ENCODE data around the gene TMCC1.
"Not testable (repeated sequence)": the region's sequence is repeated elsewhere in the genome, so short reads cannot be mapped to it uniquely, and the experiment has no call there.

TMCC1 gene

DNA sequence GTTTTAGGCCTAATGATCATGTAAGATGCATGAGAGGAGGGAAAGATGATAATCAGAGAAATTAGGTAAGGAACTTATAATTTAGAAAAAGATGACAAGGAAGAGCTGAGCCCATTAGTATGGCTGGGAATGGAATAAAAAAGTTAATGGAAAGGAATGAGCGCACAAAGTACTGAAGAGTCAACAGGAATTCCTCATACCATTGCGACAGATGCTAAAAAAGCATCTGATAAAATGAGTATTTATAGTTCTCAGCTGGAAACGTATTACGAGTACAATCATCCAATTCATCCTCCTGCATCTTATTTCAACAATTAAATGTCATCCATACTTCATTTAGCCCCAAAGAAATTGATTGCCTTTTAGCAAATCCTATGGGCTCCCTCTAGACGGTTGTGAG lies 58.9 kb downstream of the TMCC1 start:
- no peak for FAIRE-seq

DNA sequence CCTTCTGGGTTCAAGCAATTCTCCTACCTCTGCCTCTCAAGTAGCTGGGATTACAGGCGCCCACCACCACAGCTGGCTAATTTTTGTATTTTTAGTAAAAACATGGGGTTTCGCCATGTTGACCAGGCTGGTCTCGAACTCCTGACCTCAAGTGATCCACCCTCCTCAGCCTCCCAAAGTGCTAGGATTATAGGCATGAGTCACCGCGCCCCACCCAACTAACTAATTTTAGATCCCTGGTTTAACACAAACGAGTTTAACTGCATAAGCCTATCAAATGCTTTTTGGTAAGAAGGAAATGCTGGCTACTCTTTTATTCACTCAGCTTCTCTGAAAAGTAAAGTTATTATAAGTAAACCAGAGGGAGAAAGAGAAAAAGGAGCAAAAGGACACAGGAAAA lies 61.6 kb downstream of the TMCC1 start:
- FAIRE-seq = not testable (repeated sequence)

DNA sequence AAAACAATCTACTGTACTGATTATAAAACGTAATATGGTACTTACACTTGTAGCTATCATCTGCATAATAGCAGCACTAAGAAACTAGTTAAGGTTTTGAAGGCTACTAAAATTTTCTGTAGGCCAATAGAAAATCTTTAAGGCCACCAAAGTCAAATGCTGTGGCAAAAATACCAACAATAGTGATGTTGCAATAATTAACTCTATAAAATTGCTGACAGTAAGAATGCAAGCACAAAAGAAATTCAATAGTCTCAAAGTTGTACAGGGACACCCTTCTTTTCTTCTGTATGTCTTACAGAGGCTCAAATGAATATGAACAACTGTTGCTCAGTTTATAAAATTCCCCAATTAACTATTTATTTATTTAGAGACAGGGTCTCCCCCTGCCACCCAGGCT lies 62.0 kb downstream of the TMCC1 start:
- no peak for FAIRE-seq

DNA sequence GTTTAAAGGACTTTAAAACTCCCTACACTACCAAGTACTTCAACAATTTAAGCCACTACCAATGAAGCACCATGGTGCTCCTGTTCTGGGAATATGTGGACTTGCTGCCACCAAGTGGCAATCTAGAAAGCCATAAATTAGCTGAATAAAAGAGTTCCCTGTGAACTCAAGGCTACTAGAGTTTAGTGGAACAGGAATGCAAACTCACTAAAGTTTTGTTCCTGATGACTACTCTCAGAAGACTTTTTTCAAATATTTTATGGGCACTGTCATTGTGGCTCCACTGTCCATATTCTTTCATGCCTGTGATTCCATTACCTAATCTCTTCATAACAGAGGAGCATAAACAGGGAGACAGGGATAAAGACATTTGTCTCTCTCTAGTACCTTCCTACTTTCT lies 63.9 kb downstream of the TMCC1 start:
- peak; percentile 71 for FAIRE-seq

DNA sequence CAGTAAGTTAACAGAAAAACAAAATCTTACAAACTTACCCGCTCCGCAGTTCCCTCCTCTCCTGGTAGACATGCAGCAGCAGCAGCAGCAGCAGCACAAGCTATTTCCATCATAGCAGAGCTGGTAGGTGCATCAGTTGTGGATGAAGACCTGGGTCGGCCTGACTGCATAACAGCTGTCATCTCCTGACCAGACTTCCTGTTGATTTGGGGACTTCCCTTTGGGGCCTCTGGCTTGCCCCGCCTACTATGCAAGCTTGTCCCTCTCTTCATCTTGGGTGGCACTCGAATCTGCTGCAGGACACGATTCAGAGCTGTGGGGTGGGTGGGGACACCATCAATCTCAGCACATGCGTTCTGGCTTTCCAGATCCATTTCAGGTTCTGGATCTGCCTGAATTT lies 65.7 kb downstream of the TMCC1 start:
- FAIRE-seq = no peak

DNA sequence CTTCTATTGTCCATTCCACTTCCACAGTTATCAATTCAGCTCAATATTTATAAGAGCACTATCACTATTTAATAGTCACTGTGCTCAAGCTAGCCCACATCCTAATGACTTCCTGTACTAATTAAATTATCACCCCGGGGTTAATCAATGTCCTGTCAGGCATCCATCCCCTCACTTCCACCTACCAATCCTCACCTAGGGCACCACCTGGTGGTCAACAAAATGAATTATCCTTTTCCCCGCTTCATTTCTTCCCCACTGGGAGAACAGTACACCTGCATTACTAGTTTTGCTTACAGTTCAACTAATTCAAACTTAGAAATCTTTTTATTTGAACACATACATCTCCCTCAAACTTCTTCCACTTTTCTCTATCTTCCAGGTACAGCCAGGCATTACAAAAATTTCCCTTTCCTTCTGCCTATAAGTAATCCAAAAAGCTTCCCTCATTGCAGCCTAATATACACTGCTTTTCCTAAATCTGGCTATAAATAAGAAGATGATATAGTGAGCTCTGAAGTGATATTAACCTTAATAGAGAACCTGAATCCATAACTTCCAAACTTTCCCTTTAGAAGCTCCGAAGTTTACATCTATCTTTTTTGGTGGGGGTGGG lies 68.5 kb downstream of the TMCC1 start:
- FAIRE-seq = no peak

DNA sequence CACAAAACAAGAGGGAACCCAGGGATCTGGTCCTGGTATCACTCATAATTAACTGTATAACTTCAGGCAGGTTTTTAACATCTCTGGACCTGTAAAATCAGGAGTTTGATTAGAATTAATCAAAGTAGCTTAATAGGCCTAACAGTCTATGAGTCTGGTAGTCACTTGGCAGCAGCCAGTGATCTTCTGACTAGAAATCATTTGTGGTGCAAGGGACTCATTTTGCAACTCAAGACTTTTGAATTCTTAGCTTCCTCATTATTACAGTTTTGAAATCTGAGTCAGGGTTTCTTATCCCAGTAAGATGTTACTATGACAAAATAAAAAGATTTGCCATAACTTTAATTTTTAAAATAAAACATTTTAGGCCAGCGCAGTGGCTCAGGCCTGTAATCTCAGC lies 70.8 kb downstream of the TMCC1 start:
- no peak for FAIRE-seq

DNA sequence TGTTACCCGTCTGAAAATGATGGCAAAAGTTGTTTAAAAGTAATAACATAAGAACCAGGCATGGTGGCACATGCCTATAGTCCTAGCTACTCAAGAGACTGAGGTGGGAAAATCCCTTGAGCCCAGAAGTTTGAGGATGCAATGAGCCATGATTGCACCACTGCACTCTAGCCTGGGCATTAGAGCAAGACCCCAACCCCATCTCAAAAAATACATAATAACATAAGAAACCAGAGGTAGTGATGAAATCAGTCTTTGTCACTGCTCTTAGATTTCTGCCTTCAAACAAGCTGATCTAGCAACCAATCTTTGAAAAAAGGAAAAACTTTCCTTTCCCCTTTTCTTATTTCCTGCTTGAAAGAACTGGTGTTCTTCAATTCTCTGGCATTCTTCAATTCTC lies 71.3 kb downstream of the TMCC1 start:
- no peak for FAIRE-seq

DNA sequence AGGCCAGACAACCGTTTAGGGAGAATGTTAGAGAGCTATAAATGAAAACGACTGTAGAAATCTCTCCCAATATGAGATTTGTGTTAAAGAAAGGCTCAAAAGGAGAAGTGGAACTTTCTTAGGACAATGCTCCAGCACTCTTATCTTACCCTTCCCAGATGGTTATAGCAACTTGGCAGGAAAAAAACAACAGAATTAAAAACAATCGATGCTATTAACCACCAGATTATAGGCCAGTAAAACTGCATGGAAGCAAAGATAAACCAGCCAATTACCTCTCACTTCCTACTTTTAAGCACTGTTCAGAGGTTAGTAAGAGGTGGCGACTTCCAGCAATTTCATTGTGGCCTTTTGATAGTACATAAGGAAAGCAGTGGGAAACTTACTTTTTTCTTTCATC lies 72.9 kb downstream of the TMCC1 start:
- FAIRE-seq = no peak

DNA sequence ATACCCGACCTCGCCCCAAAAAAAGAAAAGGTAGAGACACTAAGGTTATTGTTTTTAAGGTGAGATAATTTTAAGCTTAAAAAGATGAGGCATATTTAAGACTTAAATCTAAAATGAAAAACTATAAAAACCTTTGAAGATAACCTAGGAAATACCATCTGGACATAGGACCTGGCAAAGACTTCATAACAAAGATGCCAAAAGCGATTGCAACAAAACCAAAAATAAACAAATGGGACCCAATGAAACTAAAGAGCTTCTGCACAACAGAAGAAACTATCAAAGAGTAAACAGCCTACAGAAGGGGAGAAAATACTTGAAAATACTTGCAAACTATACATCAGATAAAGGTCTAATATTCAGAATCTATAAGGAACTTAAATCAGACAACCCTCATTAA lies 80.9 kb downstream of the TMCC1 start:
- no peak for FAIRE-seq

DNA sequence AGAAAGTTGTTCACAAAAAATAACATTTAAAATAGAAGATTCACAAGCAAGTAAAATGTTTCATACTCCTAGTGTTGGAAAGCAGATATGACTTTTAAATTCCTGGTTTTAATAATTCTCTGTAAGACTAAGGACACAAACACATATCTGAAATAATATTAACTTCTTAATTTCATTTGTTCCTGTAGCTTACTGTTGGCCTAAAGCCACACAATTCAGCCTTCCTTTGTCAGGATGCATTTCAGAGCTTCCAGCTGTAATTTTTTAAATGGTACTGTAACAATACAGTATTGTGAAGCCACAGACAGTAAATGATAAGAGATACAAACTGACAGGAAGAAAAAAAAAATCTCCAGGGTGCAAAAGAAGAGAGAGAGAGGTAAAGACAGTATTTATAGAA lies 84.2 kb downstream of the TMCC1 start:
- no peak for FAIRE-seq

DNA sequence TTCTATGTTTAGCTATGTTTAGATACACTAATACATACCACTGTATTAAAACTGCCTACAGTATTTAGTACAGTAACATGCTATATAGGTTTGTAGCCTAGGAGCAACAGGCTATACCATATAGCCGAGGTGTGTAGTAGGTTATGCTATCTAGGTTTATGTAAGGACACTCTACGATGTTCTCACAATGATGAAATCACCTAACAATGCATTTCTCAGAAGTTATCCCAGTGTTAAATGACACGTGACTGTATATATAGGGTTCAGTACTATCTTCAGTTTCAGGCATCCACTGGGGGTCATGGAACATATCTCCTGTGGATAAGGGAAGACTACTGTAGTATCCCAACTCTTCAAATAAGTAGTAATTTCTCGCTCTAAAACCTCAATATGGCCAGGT lies 97.4 kb downstream of the TMCC1 start:
- FAIRE-seq = no peak

DNA sequence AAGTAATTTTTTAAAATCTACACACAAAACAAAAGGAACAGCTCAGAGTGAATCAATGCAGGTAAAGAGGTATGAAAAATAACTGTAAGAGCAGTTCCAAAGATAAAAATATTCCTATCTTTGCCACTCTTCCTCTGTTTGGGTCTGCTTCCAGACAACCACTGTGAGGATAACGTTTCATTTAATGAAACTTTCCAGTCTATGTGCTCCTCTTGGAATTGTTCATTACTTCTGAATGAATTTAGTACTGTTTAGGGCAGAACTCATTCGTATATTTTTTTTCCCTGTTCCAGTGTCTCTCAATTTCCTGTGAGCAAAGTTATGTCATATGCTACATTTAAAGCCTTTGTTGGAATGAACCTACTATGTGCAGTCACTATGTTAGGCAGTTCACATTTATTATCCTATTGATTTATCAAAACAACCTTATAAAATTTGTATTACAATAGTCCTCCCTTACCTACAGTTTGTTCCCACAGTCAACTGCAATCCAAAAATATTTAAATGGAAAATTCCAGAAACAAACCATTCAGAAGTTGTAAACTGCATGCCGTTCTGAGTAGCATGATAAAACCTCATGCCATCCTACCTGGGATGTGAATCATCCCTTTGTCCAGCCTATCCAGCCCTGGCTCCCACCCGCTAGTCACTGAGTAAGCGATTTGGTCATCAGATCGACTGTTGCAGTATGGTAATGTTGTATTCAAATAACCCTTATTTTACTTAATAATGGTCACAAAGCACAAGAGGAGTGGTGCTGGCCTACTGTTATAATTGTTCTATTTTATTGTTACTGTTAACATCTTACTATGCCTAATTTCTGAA lies 98.1 kb downstream of the TMCC1 start:
- FAIRE-seq = no peak

DNA sequence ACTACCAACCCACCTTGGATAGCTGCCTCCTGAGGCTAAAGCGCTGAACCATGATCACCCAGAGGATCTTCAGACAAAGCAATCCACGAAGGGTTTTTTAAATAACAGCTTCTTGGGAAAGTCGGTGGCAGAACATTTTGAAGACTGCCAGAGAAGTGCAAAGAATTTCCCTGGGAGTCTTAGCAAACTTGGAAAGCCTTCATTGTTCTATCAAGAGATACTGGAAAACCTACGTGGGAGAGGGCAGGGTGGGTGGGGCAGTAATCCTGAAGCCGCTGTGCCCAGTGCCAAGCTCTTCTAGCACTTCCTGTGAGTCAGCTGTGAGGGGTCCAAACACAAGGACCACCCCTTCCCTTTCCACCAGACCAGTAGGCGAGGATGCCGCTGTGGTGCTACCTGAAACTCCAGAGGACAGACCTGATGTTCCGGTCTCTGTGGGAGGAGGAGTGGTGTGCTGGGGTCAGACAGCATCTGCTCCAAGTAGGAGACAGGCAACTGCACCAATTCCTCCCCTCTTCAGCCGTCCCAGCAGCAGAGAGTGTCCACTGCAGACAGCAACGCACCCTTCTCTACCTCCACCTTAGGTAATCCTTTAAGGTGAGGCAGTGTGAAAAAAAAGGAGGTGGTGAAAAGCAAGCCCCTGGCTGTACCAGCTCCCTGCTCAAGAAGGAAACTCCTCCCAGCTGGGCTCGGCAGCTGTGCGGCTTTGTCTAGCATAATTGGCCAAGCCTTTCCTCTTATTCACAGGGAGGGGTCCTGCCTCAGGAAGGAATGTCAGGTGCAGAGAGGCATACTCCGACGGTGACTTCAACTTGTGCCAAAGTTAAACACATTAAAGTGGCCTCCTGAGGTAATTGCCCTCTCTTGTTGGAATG lies 99.0 kb downstream of the TMCC1 start:
- no peak for FAIRE-seq

DNA sequence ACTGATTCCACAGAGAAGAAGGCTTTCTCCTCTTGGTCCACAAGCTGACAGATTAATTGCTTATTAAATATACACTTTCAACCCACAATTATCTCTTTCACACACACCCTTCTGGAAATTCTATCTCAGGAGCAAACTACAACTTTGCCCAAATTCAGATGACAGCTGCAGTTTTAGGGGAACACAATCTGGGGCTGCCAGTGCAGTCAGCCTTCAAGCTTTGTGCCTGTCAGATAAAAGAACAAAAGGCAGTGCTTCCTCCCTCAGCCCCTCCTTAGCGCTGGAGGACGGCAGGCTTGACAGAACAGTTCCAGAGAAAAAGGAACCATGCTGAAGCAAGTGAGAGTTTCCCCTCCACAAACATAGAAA lies 99.6 kb downstream of the TMCC1 start:
- FAIRE-seq = no peak

DNA sequence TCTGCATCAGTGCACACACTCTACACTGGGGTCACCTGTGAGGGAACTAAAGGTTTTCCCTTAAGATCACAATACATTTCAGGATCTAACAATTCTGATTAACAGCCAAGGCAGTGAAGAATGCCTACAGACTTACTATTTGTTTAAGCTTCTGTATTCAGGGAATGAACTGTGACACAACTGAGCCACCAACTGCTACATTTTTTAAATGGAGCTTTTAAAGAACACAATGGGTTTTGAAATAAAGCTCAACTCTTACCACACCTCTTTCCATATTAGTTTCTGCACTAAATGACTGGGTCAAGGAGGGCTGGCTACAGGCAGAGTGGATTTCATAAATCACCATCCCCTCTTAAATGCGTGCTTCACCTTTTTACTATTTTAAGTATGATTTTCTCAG lies 100.2 kb downstream of the TMCC1 start:
- no peak for FAIRE-seq

DNA sequence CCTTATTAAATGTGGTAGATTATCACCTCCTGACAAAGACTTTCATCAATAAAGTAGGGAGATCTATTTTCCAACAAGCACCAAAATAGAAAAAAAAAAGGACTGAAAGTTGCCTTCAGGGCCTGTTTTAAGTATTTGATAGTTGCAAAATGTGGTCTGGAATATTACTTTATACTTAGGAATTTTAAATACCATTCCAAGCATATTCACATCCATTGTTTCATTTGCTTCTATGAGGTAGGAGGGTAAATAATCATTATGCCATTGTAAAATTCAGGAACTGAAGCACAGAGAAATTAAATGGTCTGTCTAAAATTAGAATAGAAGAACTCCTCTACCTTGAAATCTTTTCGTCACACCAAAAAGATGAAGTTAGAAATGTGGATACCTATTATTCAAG lies 110.0 kb downstream of the TMCC1 start:
- no peak for FAIRE-seq

DNA sequence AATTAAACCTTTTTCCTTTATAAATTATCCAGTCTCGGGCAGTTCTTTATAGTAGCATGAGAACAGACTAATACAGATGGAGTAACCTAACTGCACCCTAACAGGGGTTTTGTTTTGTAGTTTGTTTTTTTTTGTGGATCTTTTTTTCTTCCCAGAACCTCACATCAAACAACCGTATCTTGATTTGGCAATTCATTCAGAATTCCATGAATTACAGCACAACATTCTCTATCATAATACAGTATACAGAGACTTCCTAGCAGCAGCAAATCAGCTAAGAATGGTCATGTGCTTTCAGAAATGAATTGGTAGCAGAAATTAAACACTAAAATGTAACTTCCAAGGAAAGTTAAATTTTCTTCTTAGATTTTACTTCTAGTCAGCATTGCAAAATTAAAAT lies 114.6 kb downstream of the TMCC1 start:
- FAIRE-seq = no peak

DNA sequence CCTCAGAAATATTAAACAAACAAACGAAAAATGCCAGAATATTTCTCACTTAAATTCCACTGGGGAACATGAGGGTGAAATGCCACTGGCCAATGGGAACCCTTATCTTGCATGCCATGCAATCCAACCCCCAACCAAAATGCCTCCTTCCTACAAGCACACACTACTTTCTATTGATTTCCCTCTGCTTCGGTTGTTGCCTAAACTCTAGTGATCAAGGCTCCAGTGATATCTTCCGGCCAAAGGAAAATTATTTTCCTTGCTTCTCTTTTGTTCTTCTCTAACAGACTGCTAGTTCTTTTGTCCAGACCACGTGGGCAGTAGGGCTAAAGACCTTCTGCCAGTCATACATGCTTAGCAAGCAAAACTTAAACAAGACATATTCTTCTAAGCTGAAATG lies 115.7 kb downstream of the TMCC1 start:
- FAIRE-seq = no peak

DNA sequence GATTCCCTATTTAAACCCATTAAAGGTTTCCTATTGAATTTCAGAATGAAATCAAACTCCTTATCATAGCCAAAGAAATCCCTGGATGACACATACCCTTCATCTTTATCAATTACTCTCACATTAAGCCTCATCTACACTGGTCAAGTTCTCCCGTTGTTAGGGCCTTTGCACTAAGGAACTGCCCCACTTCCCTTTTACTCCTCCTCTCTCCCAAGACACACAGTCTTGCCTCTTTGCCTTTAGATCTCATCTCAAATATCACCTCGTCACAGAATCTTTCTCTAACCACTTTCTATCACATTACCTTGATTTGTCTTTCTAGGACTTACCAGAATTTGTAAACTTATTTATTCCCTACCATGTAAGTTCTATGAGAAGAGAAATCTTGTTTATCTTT lies 117.6 kb downstream of the TMCC1 start:
- no peak for FAIRE-seq

DNA sequence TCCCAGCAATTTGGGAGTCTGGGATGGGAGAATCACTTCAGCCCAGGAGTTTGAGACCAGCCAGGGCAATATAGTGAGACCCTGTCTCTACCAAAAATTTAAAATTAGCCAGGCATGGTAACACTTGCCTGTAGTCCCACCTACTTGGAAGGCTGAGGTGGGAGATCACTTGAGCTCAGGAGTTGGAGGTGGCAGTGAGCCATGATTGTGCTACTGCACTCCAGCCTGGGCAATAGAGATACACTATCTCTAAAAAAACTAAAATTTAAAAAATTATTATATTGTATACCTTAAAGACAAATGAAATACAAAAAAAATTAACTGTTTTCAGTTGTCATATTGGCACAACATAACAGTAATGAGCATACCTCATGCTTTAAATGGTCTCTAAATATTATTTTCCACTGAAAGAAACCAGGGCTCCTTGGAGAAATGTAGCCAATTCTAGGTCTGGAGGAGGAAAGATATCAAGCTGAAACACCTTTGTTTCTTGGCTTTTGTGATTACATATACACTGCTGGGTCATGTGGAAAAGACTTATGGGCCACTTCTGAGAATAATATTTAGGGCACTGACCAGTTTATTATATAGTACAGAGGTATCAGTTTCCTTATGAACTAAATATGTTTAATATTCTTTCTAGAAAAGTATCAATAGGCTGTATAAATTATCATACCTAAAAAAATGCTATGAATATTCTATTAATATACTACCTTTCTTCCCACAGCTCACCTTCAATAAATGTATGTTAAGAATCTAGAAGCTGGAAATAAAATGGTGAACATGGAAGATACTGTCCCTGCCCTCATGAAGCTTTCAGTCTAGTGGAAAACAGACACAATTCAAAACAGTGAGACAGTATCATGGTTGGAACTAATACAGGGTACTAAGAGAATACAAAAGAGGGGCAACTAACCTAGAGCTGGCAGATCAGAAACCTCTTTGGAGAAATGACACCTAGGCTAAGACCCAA lies 119.5 kb downstream of the TMCC1 start:
- FAIRE-seq = no peak

DNA sequence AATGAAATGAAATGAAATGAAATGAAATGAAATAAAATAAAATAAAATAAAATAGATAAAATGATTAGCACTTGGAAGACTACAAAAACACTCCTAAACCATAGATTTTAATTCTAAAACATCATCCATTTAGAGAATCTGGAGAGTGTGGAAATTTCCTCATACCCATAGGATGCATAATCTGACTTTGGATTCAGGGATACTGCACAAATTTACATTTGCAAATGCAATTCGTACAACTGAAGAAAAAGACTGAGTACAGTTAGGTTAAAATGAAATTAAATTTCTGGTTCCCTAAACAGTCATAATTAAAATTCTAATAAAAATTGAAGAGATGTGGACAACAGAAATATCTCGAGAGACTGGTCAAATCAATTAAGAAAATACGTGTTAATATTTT lies 122.9 kb downstream of the TMCC1 start:
- FAIRE-seq = no peak

DNA sequence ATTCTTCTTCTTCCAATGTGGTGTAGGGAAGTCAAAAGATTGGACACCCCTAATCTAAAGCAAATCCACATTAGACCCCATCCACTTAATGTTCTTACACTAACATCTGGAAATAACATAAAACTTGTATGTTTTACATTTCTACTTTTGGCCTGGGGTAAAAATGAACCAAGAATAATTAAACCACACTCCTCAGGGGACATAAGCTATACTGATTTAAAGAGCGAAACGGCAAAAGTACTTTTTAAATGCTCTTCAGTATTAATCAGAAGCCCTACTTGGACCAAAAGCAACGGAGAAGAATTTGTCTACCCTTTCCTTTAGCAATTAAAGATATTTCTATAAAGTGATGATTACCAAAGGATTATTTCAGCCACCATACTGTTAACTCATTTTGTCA lies 123.9 kb downstream of the TMCC1 start:
- no peak for FAIRE-seq

Measured in colon (tissue), 2 donors.